Left renal cortex interstitium (tissue), 4 donors: Measurements from ENCODE around the gene RAB25. TPM values are rescaled to one million over a fixed set of nuclear protein-coding genes. Genes with fewer than 3 reads are reported as not detected.

Experiments used
- DNase-seq, 4 donors: peaks; one replicate each; pipeline ENCODE4 v3.0.0-alpha.2; 2013; ENCODE audit warnings: low read depth in 4 of 4, low spot score in 2 of 4, missing footprints in 1 of 4
- polyA plus RNA-seq, 4 donors: library from polyadenylated mRNA; unstranded; fragments of 120-200 nt; gene quantifications; one replicate each; pipeline ENCODE4 v1.2.1, GENCODE V29; 2013; ENCODE audit not compliant: insufficient read length in 4 of 4

Gene RAB25
- polyA plus RNA-seq, 4 donors = 51.0 to 63.6 (median 55.5) TPM

GRCh38 chr1:156098784-156099183, 37.8 kb downstream of the RAB25 start:
- no peak for DNase-seq

DNA sequence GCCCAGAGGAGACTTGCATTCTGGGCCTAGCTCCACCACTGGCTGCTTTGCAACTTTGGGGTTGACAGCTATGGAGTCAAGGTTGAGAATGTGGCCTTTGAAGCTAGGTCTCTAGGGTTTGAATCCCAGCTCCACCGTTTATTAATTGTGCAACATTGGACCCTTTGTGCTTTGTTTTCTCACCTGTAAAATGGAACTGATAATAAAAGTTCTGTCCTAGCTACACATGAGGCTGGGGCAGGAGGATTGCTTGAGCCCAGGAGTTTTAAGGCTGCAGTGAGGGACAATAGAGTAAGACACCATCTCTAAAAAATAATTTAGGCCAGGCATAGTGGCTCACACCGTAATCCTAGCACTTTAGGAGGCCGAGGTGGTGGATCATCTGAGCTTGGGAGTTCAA, 38.3 kb downstream of the RAB25 start:
- DNase-seq = no peak

GRCh38 chr1:156100205-156100995, 39.4 kb downstream of the RAB25 start:
- DNase-seq = no peak

GRCh38 chr1:156101880-156102279, 40.9 kb downstream of the RAB25 start:
- no peak for DNase-seq

DNA sequence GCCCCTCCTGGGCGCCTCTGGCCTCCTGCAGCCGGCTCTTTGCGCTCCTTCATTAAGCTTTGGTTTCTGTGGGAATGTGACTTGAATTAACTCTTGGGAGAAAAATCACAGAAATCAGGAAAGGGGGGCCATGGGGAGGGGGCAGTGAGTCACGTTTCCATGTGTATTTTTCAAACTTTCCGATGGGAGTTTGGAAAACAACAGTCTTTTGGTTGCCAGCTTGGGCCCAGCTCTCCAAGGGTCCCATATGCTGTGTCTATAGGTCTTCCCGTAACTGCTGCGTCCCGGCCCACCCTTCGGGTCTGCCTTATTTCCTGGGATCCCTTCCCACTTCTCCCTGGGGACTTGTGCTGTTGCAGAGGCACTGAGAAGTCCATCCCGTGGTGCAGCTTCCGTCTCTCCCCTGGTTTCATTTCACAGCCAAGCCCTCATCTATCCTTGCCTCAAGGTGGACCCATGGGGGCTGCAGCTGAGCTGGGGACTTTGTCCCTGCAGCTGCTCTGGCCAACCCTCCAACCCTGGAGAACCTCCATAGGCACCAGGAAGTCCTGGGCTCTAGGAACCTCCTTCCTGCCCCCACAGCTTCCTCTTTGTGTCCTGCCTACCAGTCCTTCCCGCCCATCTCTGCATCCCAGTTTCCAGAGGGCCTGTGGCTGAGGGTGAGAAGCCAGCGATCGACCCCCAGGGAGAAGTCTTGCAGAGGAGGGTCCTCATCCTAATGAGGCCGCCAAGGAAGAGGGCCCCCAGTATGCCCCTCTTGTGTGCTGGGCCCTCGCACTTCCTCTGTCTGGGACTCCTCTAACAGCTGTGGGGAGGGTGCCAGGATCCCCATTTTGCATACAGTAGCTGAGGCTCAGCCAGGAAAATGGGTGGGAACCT, 41.9 kb downstream of the RAB25 start:
- no peak for DNase-seq

- DNase-seq = no peak
Observed at GRCh38 chr1:156103521-156103947, 42.6 kb downstream of the RAB25 start.

DNA sequence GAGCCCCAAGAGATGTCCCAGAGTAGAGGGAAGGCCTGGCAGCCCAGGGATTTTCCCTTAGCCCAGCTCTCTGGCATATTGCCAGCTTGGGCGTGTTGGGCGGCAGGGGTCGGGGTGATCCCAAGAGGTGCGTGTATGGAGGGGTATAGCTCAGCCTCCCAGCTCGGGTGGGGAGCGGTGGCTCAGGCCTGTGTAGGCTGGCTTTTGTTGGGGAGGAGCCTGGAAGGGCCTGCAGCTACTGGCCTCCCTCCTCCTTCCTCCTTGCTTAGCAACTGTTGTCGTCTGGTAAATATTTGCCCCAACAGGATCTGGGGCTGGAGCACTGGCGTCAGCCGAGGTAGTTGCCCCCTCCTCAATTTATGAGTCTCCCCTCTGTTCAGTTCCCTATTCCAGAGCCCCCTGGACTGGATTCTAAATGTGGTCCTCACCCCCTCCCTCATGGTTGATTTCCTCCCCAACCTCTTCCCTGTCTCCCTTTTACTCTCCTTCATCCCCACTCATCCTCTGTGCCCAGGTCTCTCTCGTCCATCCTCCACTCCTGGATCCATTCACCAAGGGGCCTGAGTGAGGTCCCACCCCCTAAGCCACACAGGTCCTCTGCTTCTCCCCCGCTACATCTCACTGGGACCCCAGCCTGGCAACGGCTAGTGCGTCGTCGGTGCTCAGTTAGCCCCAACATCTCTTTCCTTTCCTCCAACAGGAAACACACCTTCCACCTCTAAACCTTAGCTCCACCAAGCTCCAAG, 43.3 kb downstream of the RAB25 start:
- DNase-seq = no peak

DNA sequence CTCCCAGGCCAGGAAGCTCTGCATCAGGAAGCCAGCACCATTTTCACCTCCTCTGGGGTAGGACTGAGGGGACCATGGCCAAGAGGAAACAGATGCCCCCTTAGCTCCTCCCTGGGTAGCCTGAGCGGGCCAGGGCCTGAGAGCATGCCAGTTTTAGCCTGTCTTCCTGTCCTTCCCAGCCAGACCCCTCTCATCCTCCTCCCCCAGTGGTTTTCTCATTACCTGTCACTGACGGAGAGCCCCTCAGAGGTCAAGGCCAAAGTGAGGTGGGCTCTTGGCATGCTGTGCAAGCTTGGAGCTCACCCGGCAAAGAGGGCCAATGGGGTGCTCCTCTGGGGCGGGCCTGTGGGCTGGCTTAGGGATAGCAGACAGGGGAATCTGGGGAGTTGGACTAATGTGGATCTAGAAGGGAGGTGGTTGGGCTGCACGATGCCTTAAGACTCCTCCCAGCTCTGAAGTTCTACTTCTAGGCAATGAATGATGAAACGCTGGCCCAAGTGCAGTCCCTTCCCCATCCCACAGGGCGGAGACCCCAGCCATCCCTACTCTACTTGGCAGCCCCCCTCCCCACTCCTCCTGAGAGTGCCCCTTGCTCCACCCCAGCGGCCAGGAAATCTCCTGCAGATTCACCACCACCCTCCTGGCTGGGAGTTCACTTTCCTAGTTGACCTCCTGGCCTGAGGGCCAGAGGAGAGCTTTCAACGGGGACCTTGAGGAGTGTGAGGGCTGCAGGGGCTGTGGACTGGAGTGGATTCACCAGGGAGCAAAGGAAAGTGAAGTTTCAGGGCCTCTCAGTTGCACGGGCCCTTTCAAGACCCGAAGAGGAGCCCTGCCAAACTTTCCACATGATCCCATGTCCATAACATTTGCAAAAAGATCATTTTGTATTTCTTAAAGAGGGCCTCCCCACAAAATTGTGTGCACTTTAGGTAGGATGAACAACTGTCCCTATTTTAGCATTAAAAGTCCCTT, 44.2 kb downstream of the RAB25 start:
- DNase-seq = no peak

DNA sequence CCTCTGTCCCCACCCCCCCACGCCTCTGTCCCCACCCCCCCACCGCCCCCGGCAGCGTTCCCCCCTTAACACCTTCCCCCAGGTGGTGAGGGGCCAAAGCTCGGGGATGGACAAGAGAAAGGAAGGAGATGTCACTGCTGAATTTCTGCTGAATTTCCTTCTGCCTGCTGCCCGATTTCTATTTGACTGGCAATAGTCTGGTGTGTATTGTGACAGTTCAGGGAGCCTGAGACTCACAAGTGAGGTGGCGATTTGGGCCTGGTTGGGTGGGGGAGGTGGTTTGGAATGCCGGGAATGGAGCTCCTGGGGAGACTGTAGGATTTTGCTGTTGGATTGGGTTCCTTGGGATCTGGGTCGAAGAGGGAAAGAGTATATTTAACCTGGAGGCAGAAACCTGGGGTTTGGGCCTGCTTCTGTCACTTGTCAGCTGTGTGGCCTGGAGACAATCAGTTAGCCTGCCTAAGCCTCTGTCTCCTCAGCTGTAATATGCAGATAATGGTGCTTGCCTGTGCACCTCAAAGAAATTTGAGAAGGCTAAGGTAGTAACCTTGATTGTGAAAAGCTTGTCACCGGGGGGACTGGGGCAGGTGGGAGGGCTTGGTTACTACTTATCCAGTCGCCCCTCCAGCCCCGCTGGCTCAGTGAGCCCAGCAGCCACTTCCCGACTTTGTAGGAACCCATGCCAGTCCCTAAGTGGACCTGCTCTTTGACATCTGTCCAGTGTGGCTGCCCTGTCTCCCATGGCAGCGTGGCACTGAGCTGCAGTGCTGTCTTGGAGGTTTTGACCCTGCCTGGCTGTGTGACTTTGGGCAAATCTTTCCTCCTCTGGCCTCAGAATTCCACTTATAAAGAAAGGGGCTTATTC, 45.9 kb downstream of the RAB25 start:
- DNase-seq = no peak

GRCh38 chr1:156108057-156108456, 47.1 kb downstream of the RAB25 start:
- no peak for DNase-seq

DNA sequence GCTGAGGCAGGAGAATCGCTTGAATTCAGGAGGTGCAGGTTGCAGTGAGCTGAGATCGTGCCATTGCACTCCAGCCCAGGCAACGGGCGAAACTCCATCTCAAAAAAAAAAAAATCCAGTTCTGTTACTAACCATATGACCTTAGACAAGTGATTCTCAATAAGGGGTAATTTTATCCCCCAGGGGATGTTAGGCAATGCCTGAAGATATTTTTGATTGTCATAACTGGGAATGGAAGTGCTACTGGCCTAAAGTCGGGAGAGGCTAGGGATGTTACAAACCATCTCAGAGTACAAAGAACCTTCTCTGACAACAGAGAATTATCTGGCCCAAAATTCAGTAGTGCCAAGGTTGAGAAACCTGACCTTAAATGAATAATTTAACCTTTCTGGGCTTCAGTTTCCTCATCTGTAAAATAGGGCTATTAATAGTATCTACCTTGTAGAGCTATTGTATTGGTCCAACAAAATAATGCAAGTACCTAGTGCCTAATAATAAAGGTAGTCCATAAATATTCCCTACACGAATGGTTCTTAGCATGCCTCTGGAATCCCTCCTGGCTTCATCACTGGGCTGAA, 47.8 kb downstream of the RAB25 start:
- no peak for DNase-seq

DNA sequence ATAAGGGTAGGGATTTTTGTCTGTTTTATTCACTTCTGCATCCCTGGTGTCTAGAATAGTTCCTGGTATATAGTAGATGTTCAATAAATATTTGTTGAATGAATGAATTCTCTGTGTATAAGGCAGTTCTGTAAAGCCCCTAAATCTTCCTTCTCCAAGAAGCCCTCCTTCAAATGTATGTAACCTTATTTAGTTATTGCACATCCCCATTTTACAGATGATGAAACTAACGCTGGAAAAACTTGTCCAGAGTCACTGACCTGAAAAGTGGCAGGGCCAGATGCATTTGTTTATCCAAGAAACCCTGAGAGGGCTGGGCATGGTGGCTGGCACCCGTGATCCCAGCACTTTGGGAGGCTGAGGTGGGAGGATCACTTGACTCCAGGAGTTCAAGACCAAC, 49.3 kb downstream of the RAB25 start:
- DNase-seq = no peak

DNA sequence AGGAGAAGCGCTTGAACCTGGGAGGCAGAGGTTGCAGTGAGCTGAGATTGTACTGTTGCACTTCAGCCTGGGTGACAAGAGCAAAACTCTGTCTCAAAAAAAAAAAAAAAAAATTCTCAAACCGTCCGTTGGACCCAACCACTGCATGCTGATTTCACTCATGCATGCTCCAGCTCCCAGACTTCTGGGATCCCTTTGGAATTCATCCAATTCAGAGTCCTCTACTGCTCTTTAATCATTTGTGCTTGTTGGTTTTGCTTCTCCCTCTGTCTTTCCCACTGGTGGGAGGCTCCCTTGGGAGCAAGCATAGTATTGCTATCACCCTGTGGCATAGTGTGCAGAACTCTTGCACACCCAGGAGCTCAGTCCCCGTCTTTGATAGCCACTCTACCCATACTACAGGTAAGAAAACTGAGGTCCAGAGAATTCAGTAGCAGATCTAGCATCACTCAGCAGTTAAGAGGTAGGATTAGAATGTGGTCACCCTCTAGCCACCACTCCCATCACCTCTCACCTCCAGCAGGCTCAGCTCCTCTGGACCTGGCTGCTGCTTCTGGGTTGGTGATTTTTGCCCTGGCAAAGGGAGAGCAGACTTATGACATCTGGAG, 50.5 kb downstream of the RAB25 start:
- no peak for DNase-seq

DNA sequence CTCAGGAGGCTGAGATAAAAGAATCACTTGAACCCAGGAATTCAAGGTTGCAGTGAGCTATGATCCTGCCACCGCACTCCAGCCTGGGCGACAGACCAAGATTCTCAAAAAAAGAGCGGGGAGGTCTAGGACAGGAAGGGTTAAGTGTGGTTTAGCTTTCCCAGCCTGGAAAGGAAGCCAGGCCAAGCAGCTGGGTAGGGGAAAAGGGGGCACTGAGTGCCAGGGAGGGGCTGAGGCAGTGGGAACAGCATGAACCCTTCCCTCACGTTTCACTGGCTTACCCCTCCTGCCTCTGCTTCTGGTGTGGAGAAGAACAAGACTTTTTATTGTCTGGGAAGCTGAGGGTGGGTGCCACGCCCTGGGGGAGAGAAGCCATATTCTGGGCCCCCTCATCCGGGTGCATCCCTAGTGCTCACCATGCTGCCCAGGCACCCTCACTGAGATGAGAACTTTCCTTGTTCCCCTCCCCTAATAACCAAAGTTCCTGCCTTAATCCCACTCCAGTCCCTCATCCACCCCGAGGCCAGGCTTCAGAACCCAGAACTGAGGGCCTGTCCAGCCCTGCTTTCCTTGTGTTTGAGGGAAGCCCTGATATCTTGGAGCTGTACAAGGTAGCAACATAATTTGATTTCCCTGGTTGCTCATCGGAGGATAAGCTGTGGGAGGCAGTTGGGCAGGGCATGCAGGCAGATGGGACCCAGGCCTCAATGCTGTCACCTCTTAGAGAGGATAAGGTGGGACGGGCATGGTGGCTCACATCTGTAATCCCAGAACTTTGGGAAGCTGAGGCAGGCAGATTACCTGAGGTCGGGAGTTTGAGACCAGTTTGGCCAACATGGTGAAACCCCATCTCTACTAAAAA, 51.5 kb downstream of the RAB25 start:
- no peak for DNase-seq

GRCh38 chr1:156113282-156113950, 52.5 kb downstream of the RAB25 start:
- DNase-seq = no peak

DNA sequence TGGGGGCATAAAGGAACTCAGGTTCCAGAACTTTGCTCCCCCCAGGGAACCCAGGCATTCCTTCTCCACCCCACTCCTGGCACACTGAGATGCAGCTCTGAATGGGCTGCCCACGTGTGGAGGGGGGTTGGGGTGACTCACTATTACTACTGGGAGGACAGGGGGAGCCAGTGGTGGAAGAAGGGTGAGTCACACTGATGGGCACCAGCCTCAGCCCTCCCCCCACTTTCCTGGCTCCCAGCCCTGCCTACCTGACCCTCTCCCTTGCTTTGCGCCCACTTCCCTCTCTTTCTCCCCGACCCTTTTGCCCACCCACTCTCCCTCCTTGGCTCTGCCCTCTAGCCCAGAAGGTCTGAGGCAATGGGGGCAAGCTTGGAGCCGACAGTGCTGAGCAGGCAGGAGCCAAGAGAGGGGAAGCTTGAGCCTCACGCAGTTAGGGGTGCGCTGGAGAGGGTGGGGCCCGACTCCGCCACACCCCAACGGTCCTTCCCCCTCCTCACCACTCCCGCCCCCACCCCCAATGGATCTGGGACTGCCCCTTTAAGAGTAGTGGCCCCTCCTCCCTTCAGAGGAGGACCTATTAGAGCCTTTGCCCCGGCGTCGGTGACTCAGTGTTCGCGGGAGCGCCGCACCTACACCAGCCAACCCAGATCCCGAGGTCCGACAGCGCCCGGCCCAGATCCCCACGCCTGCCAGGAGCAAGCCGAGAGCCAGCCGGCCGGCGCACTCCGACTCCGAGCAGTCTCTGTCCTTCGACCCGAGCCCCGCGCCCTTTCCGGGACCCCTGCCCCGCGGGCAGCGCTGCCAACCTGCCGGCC, 53.4 kb downstream of the RAB25 start, which contains the start of gene LMNA:
Gene LMNA, plus strand, starts transcription at position 611 of the 818 bp plus-strand sequence. CDS start 208 bp downstream, outside the sequence.
- no peak for DNase-seq
